HEK293 (cell line): ENCODE results near the gene TCF15.

Experiments used
- CTCF ChIA-PET: fragments of 350-600 bp; formaldehyde crosslinking; extraction: SDS; loops from one replicate; lab custom pipeline; 2021; ENCODE audit warnings: antibody characterized with exemption; lab: Yijun Ruan, JAX
- POLR2A ChIA-PET: fragments of 300-600 bp; formaldehyde crosslinking; extraction: SDS; loops from one replicate; lab custom pipeline; 2020; ENCODE audit warnings: antibody characterized with exemption, inconsistent platforms; lab: Yijun Ruan, JAX
- H3K27ac ChIP-seq: fragments of 200-500 bp; sonication (Bioruptor generic); 2 replicates; pipeline ENCODE4 v1.5.1; 2014; ENCODE audit warnings: low read depth, low read length, control low read depth, inconsistent platforms; ENCODE audit errors: extremely low read depth
- H3K36me3 ChIP-seq, 2 experiments: fragments of 200-500 bp in 1 of 2; sonication (Bioruptor generic) in 1 of 2; 1 replicate in 1 of 2; 2 replicates in 1 of 2; pipeline ENCODE4 v1.5.1; 2014 to 2017; ENCODE audit warnings: inconsistent platforms in 2 of 2, low read length in 2 of 2; ENCODE audit not compliant: control insufficient read depth in 2 of 2, insufficient read depth in 1 of 2
- H3K4me1 ChIP-seq: fragments of 200-500 bp; sonication (Bioruptor generic); 2 replicates; pipeline ENCODE4 v1.5.1; 2014; ENCODE audit warnings: mild to moderate bottlenecking, low read length, inconsistent platforms; ENCODE audit not compliant: control insufficient read depth, insufficient read depth
- H3K4me3 ChIP-seq: 2 replicates; pipeline ENCODE4 v1.5.1; 2011; ENCODE audit warnings: low read depth, mild to moderate bottlenecking, control low read depth, low read length, moderate library complexity
- H3K9me3 ChIP-seq: fragments of 200-500 bp; sonication (Bioruptor generic); 2 replicates; pipeline ENCODE4 v1.5.1; 2014; ENCODE audit warnings: low read depth, low read length, inconsistent platforms; ENCODE audit not compliant: control insufficient read depth, insufficient read depth
- MYNN ChIP-seq: fragments of 450-650 bp; formaldehyde crosslinking; IDR thresholded peaks from 2 replicates; pipeline ENCODE4 v1.5.1; 2016; ENCODE audit warnings: missing biosample characterization, missing genetic modification characterization, borderline replicate concordance
- PATZ1 ChIP-seq: fragments of 450-650 bp; formaldehyde crosslinking; IDR thresholded peaks from 2 replicates; pipeline ENCODE4 v1.5.1; 2016; ENCODE audit warnings: missing biosample characterization, missing genetic modification characterization
- SCRT2 ChIP-seq: fragments of 450-650 bp; formaldehyde crosslinking; IDR thresholded peaks from 2 replicates; pipeline ENCODE4 v1.5.1; 2016; ENCODE audit warnings: missing biosample characterization, missing genetic modification characterization
- TSHZ1 ChIP-seq: fragments of 450-650 bp; formaldehyde crosslinking; IDR thresholded peaks from 2 replicates; pipeline ENCODE4 v1.5.1; 2016; ENCODE audit warnings: missing biosample characterization, missing genetic modification characterization, borderline replicate concordance
- ZNF10 ChIP-seq: fragments of 450-650 bp; formaldehyde crosslinking; IDR thresholded peaks from 2 replicates; pipeline ENCODE4 v1.5.1; 2017; ENCODE audit warnings: missing biosample characterization, missing genetic modification characterization
- ZNF155 ChIP-seq: fragments of 450-650 bp; formaldehyde crosslinking; IDR thresholded peaks from 2 replicates; pipeline ENCODE4 v1.5.1; 2016; ENCODE audit warnings: missing biosample characterization, missing genetic modification characterization
- ZNF26 ChIP-seq: fragments of 450-650 bp; formaldehyde crosslinking; IDR thresholded peaks from 2 replicates; pipeline ENCODE4 v1.5.1; 2016; ENCODE audit warnings: missing biosample characterization, missing genetic modification characterization
- ZNF274 ChIP-seq, 2 experiments: fragments of 200-500 bp in 1 of 2; fragments of 450-650 bp in 1 of 2; sonication (Bioruptor generic) in 1 of 2; formaldehyde crosslinking in 1 of 2; IDR thresholded peaks; 2 replicates each; pipeline versions ENCODE4 v1.5.1 to v1.6.1; 2014 to 2016; ENCODE audit warnings: borderline replicate concordance in 1 of 2, inconsistent platforms in 1 of 2, low read length in 1 of 2, missing biosample characterization in 1 of 2, missing genetic modification characterization in 1 of 2
- ZNF449 ChIP-seq: fragments of 450-650 bp; formaldehyde crosslinking; IDR thresholded peaks from 2 replicates; pipeline ENCODE4 v1.5.1; 2017; ENCODE audit warnings: missing biosample characterization, mild to moderate bottlenecking, missing genetic modification characterization, moderate library complexity
- ZNF513 ChIP-seq: fragments of 450-650 bp; IDR thresholded peaks from 2 replicates; pipeline ENCODE4 v1.5.1; 2018; ENCODE audit warnings: missing biosample characterization, missing genetic modification characterization
- ZNF560 ChIP-seq: fragments of 450-650 bp; formaldehyde crosslinking; IDR thresholded peaks from 2 replicates; pipeline ENCODE4 v1.5.1; 2017; ENCODE audit warnings: missing biosample characterization, missing genetic modification characterization, borderline replicate concordance
- ZNF777 ChIP-seq: fragments of 450-650 bp; formaldehyde crosslinking; IDR thresholded peaks from 2 replicates; pipeline ENCODE4 v1.5.1; 2017; ENCODE audit warnings: missing biosample characterization, missing genetic modification characterization, borderline replicate concordance
- ZSCAN18 ChIP-seq: fragments of 450-650 bp; formaldehyde crosslinking; IDR thresholded peaks from 2 replicates; pipeline ENCODE4 v1.5.1; 2016; ENCODE audit warnings: missing biosample characterization, missing genetic modification characterization

TCF15 gene

GRCh38 chr20:610130-611046 is at the start of gene TCF15:
Gene TCF15, minus strand, starts transcription at chr20:610309. Its CDS starts 72 bp downstream, at chr20:610237.
- TF ChIP-seq ZNF513 (tag by site-specific recombination) (no peak), SCRT2 (tag by site-specific recombination) (no peak), ZNF10 (tag by site-specific recombination) (no peak), TSHZ1 (tag by site-specific recombination) (no peak), ZNF449 (tag by site-specific recombination) (no peak), ZNF777 (no peak), ZNF274 (IDR thresholded peaks at IDR 0.05; ENCODE audit: low read length) (no peak), ZNF274 (tag by site-specific recombination; IDR thresholded peaks at IDR 0.05; ENCODE audit: borderline replicate concordance) (no peak), ZNF560 (tag by site-specific recombination) (no peak), ZNF155 (tag by site-specific recombination) (no peak), ZNF26 (tag by site-specific recombination) (no peak), PATZ1 (tag by site-specific recombination) (no peak), ZSCAN18 (tag by site-specific recombination) (no peak), MYNN (tag by site-specific recombination) (no peak)
- Histone ChIP-seq H3K36me3 (no peaks in the 10 kb centered on the region), H3K27ac (no peak within 1 kb of the TSS), H3K4me1 (no peaks in the 10 kb centered on the region), H3K4me3 (no peak within 1 kb of the TSS), H3K9me3 (no peaks in the 10 kb centered on the region)
- ChIA-PET CTCF (interaction anchor here (1.4 kb wide), 1 partner anchor 35 kb away, joined by 10 read pairs; no protein-coding TSS in a partner anchor), POLR2A (no interaction called here)
